ENCODE measurements around the gene OPRD1.

OPRD1 gene

DNA sequence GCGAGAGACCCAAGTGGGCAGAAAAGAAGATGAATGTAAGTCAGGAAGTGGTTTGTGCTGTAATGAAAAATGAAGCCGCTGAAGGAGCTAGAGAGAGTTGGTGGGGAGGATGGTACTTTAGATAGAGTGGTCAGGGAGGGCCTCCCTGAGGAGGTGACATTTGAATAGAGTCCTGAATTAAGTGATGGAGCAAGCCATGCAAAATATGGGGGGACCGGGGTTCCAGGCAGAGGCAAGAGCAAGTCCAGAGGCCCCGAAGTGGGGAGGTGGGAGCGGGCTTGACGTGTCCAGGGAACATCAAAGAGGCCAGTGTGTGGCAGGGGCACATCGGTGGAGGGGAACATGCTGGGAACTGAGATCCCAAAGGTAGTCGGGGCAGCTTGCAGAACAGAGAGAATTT lies 43.1 kb downstream of the OPRD1 start:
- intact Hi-C loops (cut with DNase I; ENCODE audit: low total_unique reads) = loop anchor here (10.0 kb wide), 1 partner anchor 60 kb away; no protein-coding TSS in a partner anchor
- Histone ChIP-seq H3K27ac (no peak overlapping the region), H3K36me3 (no peaks in the 10 kb centered on the region), H3K4me1 (no peaks in the 10 kb centered on the region), H3K9me3 (no peaks in the 10 kb centered on the region), H3K27me3 (peaks cover 0 to 20% of the 10 kb centered on the region in 2 donors), H3K4me3 (no peak overlapping the region)
- TF ChIP-seq, protein P1, sequence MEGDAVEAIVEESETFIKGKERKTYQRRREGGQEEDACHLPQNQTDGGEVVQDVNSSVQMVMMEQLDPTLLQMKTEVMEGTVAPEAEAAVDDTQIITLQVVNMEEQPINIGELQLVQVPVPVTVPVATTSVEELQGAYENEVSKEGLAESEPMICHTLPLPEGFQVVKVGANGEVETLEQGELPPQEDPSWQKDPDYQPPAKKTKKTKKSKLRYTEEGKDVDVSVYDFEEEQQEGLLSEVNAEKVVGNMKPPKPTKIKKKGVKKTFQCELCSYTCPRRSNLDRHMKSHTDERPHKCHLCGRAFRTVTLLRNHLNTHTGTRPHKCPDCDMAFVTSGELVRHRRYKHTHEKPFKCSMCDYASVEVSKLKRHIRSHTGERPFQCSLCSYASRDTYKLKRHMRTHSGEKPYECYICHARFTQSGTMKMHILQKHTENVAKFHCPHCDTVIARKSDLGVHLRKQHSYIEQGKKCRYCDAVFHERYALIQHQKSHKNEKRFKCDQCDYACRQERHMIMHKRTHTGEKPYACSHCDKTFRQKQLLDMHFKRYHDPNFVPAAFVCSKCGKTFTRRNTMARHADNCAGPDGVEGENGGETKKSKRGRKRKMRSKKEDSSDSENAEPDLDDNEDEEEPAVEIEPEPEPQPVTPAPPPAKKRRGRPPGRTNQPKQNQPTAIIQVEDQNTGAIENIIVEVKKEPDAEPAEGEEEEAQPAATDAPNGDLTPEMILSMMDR (IDR thresholded peaks at IDR 0.05) = no peak
- no peak for DNase-seq

DNA sequence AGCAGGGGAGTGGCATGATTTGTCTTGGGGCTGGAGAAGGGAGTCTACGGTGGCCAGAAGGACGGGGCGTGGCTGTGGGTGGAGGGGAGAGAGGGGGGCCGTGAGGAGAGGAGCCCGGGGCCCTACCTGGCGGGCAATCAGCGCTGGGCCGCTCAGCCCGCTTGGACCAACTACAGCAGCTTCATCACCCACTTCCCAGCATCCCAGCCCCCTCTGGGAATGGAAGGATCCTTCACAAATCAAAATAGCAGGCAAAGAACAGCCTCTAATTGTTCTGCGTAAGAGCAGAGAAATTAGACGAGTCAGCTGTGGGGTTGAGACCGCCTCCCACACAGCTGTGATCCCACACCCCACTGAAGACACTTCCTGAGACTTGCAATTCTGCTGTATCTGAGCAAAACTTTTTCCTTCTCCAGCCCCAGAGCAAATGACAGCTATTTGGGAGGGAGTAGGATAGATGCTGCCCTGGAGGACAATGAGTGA lies 43.5 kb downstream of the OPRD1 start:
- no peaks in the 10 kb centered on the region for H3K4me1 ChIP-seq
- intact Hi-C loops (cut with DNase I; ENCODE audit: low total_unique reads) = loop anchor here (10.0 kb wide), 1 partner anchor 61 kb away; no protein-coding TSS in a partner anchor
- no peak overlapping the region for H3K4me3 ChIP-seq
- H3K36me3 ChIP-seq = no peaks in the 10 kb centered on the region
- no peak overlapping the region for H3K27ac ChIP-seq
- TF ChIP-seq, protein P1 (IDR thresholded peaks at IDR 0.05) = no peak
- peaks cover 0 to 20% of the 10 kb centered on the region in 2 donors for H3K27me3 ChIP-seq
- no peak for DNase-seq
- no peaks in the 10 kb centered on the region for H3K9me3 ChIP-seq

DNA sequence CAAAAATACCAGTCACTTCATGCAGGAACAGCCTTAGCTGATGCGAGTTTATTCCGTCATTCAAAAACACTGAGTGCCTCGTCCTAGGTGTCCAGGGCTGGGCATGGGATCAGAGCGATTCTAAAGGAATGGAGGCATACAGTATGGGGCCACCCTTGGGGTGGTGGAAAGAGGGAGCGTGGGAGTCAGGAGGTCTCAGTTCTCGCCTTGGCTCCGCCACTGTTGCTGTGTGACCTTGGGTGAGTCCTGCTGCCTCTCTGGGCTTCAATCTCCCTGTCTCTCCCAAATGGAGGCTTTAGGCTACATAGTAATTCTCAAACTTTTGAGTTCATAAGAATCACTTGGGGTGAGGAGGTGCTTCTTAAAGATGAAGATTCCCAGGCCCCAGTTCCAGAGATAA lies 44.0 kb downstream of the OPRD1 start:
- H3K4me1 ChIP-seq = no peaks in the 10 kb centered on the region
- H3K36me3 ChIP-seq = no peaks in the 10 kb centered on the region
- TF ChIP-seq, protein P1 (IDR thresholded peaks at IDR 0.05) = no peak
- intact Hi-C loops (cut with DNase I; ENCODE audit: low total_unique reads) = loop anchor here (10.0 kb wide), 1 partner anchor 61 kb away; no protein-coding TSS in a partner anchor
- no peak overlapping the region for H3K27ac ChIP-seq
- no peak for DNase-seq
- peaks cover 0 to 17% of the 10 kb centered on the region in 2 donors for H3K27me3 ChIP-seq
- H3K9me3 ChIP-seq = no peaks in the 10 kb centered on the region
- H3K4me3 ChIP-seq = no peak overlapping the region

DNA sequence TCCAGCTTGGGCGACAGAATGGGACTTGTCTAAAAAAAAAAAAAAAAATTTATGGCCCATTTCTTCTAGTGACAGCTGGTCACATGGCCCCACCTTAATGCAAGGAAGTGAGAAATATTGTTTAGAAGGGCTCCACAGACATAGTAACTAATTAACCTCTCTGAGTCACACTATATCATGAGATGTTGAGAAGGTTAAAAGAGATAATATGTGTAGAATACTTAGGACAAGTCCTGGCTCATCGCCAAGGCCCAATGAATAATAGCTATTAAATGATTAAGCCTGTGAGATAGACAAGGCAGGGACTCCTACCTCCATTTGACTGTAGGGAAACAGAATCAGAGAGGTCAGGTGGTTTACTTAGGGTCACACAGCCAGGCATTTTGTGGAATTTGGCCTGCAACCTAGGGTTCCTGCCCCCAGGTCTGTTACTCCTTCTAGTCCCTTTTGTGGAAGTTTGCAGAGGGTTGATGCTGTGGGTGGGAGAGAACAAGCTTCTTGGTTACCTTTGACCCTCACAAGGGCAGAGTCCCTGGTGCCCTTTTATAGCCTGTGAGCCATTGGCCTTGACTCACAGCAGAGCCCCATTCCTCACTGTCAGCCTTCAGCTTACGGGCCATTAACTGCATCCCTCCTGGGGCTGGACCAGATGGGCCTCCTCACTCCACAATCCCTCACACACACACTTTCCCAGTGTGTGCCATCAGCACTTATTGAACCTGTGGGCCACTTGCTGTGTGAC lies 48.5 kb downstream of the OPRD1 start:
- DNase-seq = no peak
- no peaks in the 10 kb centered on the region for H3K9me3 ChIP-seq
- no peak overlapping the region for H3K4me3 ChIP-seq
- intact Hi-C loops (cut with DNase I; ENCODE audit: low total_unique reads) = no loop called here
- TF ChIP-seq, protein P1 (IDR thresholded peaks at IDR 0.05) = no peak
- H3K4me1 ChIP-seq = no peaks in the 10 kb centered on the region
- peaks cover 0 to 14% of the 10 kb centered on the region in 2 donors for H3K27me3 ChIP-seq
- H3K36me3 ChIP-seq = no peaks in the 10 kb centered on the region
- no peak overlapping the region for H3K27ac ChIP-seq

DNA sequence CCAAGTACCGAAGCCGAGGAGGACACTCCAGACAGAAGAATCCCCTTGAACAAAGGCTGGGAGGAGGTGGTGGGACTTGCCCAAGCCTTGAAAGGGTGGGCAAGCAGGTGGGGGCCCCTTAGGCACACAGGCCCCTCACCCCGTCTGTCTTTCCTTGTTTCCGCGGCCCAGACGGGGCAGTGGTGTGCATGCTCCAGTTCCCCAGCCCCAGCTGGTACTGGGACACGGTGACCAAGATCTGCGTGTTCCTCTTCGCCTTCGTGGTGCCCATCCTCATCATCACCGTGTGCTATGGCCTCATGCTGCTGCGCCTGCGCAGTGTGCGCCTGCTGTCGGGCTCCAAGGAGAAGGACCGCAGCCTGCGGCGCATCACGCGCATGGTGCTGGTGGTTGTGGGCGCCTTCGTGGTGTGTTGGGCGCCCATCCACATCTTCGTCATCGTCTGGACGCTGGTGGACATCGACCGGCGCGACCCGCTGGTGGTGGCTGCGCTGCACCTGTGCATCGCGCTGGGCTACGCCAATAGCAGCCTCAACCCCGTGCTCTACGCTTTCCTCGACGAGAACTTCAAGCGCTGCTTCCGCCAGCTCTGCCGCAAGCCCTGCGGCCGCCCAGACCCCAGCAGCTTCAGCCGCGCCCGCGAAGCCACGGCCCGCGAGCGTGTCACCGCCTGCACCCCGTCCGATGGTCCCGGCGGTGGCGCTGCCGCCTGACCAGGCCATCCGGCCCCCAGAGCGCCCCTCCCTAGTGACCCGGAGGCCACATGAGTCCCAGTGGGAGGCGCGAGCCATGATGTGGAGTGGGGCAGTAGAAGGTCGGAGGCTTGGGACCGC lies 50.8 kb downstream of the OPRD1 start:
- no peak overlapping the region for H3K4me3 ChIP-seq
- TF ChIP-seq, protein P1 (IDR thresholded peaks at IDR 0.05) = no peak
- no peak overlapping the region for H3K27ac ChIP-seq
- no peaks in the 10 kb centered on the region for H3K9me3 ChIP-seq
- no peaks in the 10 kb centered on the region for H3K4me1 ChIP-seq
- H3K36me3 ChIP-seq = no peaks in the 10 kb centered on the region
- intact Hi-C loops (cut with DNase I; ENCODE audit: low total_unique reads) = no loop called here
- peaks cover 0 to 11% of the 10 kb centered on the region in 2 donors for H3K27me3 ChIP-seq
- no peak for DNase-seq
